HEK293T (cell line): ENCODE data around the gene STX5.

Experiments
- BHLHE40 ChIP-seq: fragments of 450-650 bp; IDR thresholded peaks from 2 replicates; pipeline ENCODE4 v1.6.1; 2016; ENCODE audit warnings: mild to moderate bottlenecking, moderate library complexity, borderline replicate concordance
- CTBP1 ChIP-seq: fragments of 450-650 bp; IDR thresholded peaks from 2 replicates; pipeline ENCODE4 v1.6.1; 2016; ENCODE audit warnings: borderline replicate concordance
- ELF4 ChIP-seq: fragments of 450-650 bp; IDR thresholded peaks from 2 replicates; pipeline ENCODE4 v1.6.1; 2017; ENCODE audit warnings: antibody characterized with exemption
- FOXA1 ChIP-seq: fragments of 450-650 bp; IDR thresholded peaks from 2 replicates; pipeline ENCODE4 v1.6.1; 2016; ENCODE audit warnings: mild to moderate bottlenecking
- FOXK2 ChIP-seq: fragments of 450-650 bp; IDR thresholded peaks from 2 replicates; pipeline ENCODE4 v1.6.1; 2016; ENCODE audit warnings: mild to moderate bottlenecking
- FOXM1 ChIP-seq: fragments of 450-650 bp; IDR thresholded peaks from 2 replicates; pipeline ENCODE4 v1.6.1; 2017; ENCODE audit warnings: mild to moderate bottlenecking, borderline replicate concordance
- HDGF ChIP-seq: fragments of 450-650 bp; IDR thresholded peaks from 2 replicates; pipeline ENCODE4 v1.6.1; 2017; ENCODE audit warnings: antibody characterized with exemption, borderline replicate concordance
- L3MBTL2 ChIP-seq: fragments of 450-650 bp; conservative IDR thresholded peaks from 2 replicates; pipeline ENCODE4 v1.6.1; 2016; ENCODE audit warnings: mild to moderate bottlenecking
- NFRKB ChIP-seq: fragments of 450-650 bp; IDR thresholded peaks from 2 replicates; pipeline ENCODE4 v1.6.1; 2016; ENCODE audit warnings: mild to moderate bottlenecking, moderate library complexity
- SP1 ChIP-seq: fragments of 450-650 bp; IDR thresholded peaks from 2 replicates; pipeline ENCODE4 v1.6.1; 2017
- SUZ12 ChIP-seq: fragments of 450-650 bp; IDR thresholded peaks from 2 replicates; pipeline ENCODE4 v1.6.1; 2016; ENCODE audit warnings: mild to moderate bottlenecking
- ZNF384 ChIP-seq: fragments of 450-650 bp; IDR thresholded peaks from 2 replicates; pipeline ENCODE4 v1.6.1; 2016
- TF ChIP-seq, protein P1 (sequence below): fragments of 450-650 bp; IDR thresholded peaks from 2 replicates; pipeline ENCODE4 v1.6.1; 2016

DNA sequence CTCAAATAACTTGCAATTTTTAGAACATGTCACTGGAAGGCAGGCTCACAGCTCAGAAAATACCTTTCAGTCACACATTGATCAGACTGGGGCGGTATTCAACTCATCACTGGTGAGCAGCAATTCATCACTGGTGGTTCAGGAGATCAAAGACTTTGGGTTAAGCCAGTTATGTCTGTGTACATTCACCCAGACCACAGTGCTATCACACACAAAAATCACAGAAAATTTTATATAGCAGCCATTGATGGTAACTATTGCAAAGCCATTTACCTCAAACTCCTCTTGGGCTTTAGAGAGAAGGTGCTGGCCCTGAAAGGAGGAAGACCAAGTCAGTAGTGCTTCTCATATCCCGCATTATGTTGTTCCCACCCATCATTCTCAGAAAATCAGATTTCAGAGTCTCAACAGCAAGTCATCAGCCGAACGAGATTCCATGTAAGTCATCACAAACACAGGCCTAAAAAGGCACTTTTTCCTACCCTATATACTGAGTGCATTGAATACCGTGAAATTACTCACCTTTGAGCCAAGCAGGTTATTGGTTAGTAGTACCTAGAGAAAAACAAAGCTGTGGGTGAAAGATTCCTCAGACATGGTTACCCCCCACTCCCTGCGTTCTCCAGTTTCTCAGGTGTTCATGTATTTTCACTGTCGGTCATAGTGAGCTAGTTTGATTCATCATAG is 21.6 kb upstream of the STX5 start:
- TF ChIP-seq FOXA1: no peak
- no peak for TF ChIP-seq ZNF384
- TF ChIP-seq ELF4: no peak
- TF ChIP-seq HDGF: no peak
- TF ChIP-seq, protein P1, sequence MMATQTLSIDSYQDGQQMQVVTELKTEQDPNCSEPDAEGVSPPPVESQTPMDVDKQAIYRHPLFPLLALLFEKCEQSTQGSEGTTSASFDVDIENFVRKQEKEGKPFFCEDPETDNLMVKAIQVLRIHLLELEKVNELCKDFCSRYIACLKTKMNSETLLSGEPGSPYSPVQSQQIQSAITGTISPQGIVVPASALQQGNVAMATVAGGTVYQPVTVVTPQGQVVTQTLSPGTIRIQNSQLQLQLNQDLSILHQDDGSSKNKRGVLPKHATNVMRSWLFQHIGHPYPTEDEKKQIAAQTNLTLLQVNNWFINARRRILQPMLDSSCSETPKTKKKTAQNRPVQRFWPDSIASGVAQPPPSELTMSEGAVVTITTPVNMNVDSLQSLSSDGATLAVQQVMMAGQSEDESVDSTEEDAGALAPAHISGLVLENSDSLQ: no peak
- no peak for TF ChIP-seq SP1
- 0 out of 2 replicates have a peak, but pooled peaks have one; percentile 31 for TF ChIP-seq NFRKB
- no peak for TF ChIP-seq L3MBTL2
- no peak for TF ChIP-seq FOXK2
- TF ChIP-seq BHLHE40: no peak
- no peak for TF ChIP-seq CTBP1
- no peak for TF ChIP-seq SUZ12
- no peak for TF ChIP-seq FOXM1
